HG03066 (cell line): Measurements from ENCODE around the gene NLGN1.
"Not testable (repeated sequence)": the region's sequence is repeated elsewhere in the genome, so short reads cannot be mapped to it uniquely, and the experiment has no call there.

Experiments used
- ATAC-seq: cut with Tn5 transposase; IDR thresholded peaks from one replicate; pipeline ENCODE4 v1.9.1; 2021; ENCODE audit warnings: low read depth; ENCODE audit not compliant: unreplicated experiment

The NLGN1 gene

DNA sequence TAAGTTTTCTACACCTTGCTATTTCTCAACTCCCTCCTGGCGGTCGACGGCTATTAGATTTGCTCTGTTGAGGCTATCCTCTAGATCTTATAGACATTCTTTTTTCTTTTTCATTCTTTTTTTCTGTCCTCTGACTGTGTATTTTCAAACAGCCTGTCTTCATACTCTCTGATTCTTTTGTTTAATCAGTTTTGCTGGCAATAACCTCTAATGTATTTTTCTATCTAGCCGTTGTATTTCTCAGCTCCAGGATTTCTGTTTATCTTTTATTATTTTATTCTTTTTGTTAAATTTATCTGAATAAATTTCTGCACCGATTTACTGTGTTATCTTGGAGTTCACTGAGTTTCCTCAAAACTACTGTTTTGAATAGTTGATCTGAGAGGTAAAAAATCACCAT, 31.5 kb downstream of the NLGN1 start:
- ATAC-seq, result no peak

DNA sequence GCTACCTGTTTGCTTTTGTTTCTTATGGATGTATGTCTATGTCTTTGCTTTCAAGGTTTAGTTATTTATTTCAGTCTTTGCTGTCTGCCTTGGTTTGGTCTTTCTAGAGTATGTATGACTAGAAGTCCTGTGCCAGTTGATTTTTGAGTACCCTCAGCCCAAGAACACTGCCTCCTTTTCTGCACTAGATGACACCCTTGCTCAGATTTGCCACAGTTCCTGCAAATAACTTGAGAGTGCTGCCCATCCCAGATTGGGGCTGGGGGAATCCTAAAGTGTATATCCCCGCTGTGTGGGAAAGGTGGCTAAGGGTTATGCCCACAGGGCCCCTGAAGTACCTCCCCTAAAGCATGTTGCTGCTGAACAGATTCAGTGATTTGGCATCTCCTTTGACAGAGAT, 32.0 kb downstream of the NLGN1 start:
- no peak for ATAC-seq

DNA sequence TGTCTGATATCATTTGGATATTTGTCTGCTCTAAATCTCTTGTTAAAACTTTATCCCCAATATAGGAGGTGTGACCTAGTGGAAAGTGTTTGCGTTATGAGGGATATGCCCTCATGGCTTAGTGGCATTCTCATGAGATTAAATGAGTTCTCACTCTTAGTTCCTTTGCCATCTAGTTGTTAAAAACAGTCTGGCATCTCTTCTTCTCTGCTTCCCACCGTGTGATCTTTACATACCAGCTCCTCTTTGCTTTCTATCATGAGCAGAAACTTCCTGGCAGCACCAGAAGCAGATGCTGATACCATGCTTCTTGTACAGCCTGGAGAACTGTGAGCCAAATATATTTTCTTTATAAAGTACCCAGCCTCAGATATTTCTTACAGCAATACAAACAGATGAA, 33.0 kb downstream of the NLGN1 start:
- ATAC-seq, result no peak

DNA sequence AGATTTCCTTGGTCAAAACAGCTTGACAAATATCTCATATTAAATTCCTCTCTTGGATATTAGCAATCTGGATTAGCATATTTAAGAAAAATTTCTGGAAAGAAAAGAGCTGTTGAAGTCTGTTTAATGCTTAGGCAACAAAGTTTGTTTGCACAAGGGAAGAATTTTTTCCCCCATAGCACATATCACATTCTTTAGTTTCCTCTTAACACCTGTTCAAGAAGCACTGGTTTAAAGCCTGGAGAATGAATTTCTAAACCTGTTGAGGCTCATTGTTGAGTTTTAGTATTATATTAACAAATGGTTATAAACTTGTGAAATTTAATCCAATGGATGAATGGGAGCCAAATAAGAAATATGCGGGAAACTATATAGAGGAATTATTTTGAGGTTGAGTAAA, 41.5 kb downstream of the NLGN1 start:
- no peak for ATAC-seq

DNA sequence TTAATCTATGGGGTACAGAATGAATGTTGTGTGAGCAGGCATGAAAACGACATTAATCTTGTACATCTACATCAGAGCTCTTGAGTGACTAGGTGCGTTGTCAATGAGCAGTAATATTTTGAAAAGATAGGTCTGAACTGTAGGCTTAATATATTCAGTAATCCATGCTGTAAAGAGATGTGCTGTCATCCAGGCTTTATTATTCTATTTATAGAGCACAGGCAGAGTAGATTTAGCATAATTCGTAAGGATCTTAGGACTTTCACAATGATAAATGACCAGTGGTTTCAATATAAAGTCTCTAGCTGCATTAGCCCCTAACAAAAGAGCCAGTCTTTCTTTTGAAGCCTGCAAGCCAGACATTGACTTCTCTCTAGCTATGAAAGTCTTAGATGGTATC, 43.0 kb downstream of the NLGN1 start:
- no peak for ATAC-seq

DNA sequence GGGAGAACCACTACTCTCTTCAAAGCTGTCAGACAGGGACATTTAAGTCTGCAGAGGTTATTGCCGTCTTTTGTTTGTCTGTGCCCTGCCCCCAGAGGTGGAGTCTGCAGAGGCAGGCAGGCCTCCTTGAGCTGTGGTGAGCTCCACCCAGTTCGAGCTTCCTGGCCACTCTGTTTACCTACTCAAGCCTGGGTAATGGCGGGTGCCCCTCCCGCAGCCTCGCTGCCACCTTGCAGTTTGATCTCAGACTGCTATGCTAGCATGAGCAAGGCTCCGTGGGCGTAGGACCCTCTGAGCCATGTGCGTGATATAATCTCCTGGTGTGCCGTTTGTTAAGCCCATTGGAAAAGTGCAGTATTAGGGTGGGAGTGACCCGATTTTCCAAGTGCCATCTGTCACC, 54.0 kb downstream of the NLGN1 start:
- not testable (repeated sequence) for ATAC-seq

DNA sequence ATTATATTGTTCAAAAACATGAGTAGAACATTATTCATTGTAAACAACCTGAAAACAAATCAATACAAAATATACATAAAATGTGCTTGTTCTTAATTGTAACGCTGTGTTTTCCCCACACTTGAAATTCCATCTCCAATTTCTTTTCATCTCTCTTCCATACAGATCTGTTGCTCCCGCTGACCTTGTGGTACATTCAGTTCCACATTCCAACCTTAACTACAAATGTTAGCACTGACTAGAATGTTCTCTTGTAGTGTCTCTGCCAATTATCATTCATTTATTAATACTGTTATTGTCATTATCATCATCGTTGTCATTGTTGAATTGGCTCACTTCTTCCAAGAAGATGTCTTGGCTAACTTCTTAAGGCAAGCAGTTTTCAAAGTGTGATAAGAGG, 65.7 kb downstream of the NLGN1 start:
- ATAC-seq, result no peak

DNA sequence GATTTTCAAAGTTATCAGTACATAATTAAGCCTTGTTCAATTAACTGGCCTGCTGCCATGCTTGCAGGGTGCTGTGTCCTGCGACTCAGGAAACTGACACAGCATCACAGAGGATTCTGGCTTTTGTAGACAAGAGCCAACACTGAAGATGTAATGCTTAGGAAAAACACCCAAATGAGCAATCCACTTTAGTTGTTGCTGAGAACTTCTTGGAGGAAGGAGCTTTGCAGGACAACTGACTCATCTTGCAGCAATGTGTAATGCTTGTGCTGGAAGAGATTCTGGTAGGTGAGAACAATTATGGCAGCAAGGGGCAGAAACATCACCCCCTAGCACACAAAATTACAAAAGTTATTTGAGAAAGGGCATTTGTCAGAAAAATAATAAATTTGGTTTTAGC, 67.6 kb downstream of the NLGN1 start:
- ATAC-seq, result no peak

DNA sequence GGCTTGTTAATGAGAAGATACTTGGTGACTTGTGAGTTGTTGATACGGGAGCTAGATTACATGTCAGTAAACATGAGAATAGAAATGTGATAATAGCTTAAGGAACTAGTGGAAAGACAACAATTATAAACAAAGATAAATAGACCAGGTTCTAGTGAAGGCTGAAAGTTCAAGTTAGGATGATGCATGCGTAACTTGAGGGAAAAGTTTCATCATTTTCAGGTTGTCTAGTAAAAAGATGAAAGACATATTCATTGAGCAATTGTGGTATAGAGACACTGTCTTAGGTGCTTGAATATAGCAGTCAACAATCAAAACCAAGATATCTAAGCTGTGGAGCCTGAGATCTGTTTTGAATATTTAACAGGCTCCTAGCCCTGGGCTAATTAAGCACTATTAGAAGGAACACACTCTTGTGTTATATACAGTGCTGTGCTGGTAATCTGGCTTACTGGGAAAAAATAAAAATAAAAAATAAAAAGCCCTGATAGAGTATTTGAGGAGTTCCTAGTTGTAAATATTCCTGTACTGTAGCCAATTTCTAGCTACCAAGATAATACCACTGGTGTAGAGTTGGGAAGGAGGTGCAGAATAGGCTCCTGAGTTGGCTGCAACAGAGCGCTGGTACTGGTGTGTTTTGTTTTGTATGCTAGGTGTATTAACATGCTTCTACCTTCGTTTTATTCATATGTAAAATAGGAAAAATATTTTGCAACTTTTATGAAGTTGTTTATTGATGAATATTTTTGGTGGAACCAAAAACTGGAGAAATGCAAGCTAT, 68.5 kb downstream of the NLGN1 start:
- ATAC-seq, result no peak

DNA sequence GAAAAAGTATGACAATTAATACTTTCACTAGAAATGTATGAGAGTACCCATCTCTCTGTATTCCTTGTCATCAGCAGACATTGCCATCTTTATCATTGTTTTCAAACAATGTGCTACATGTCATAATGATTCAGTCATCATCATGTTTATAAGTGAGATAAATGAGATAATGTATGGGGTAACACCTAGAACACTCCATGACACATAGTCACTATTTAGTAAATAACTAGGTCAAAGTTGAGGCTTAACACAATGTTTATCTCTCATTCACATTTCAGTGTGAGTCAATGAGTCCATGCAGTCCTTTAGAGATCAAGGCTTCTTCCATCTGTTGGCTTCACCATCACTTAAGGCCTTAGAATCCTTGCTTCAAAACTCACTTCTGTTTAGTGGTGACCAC, 70.0 kb downstream of the NLGN1 start:
- ATAC-seq, result no peak

DNA sequence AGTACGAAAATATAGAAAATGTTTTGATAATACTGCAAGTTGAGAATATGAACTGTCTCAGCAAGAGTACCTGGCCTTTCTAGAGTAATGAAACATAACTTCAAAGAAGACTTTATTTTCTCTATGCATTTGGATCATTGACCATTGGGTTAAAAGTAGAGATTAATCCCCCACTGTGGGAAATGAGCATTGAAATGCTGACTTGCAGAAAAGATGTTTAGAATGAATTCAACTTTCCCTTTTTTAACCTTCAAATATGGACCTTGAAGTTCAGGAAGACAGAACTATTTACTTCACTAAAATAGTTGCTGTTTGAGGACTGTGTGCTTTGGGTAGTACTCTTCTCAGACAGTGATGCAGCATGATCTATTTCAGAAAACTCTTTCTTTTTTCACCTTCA, 75.7 kb downstream of the NLGN1 start:
- ATAC-seq, result no peak

DNA sequence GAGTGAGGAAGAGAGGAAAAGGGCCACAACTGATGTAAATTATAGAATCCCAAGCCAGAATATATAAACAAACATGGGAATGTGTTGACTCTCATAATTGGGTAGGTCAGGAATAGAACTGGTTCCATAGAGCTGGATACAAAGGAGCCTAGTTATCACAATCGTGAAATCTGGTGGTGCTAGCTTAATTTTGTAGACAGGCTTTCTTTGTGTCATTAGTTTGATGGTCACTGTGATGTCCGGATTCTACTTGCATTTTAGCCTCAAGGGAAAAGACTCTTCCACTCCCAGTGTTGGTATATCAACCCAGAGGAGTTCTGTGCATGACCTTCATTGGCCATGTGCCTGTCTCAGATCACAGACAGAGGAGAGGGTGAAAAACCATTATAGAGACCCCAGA, 81.8 kb downstream of the NLGN1 start:
- ATAC-seq, result no peak

DNA sequence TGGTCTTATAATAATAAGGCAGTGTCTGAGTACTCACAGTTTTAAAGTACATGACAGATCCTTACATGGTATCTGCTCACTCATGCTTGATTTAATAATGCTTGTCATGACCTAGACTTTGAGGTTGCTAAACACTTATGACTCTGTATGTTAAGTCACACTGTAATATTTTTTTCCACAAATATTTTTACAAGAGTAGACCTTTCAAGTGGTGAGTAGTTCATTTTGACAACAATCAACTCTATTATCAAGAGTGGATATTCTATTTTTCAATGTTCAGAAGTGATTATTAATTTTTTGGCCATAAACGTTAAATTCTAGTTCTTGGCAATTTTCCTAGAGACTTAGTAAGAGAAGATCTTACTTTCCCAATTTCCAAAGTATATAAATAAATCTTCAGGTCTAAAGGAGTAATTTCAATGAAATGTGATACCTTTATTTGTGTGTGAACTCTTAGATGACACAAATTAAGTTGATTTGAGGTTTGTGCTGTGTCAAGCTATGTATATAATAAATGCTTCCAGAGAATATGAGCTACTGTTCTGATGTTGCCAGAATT, 104.5 kb downstream of the NLGN1 start:
- ATAC-seq, result no peak

DNA sequence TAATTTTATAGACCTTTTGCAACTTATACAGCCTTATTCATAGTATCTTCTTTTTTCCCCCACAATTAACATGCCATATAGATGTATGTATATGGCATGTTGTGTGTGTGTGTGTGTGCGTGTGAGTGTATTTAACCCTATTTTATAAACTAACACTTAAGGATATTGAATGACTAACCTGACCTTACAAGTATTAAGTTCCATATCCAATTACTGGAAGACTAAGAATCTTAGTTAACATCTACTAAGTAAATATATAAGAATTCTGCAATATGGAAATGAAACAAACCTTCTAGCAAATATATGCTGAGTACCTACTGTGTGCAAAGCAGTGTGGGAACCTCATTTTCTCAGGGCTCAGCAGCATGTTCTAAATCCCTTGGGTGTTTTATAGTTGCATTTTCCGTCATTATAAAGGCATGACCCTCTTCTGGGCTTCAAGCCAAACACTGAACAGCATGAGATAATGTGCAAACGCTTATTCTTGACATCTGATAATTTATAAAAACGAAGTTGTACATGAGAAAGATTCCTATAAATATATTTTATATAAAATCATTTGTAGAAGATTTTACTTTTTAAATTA, 105.5 kb downstream of the NLGN1 start:
- no peak for ATAC-seq

DNA sequence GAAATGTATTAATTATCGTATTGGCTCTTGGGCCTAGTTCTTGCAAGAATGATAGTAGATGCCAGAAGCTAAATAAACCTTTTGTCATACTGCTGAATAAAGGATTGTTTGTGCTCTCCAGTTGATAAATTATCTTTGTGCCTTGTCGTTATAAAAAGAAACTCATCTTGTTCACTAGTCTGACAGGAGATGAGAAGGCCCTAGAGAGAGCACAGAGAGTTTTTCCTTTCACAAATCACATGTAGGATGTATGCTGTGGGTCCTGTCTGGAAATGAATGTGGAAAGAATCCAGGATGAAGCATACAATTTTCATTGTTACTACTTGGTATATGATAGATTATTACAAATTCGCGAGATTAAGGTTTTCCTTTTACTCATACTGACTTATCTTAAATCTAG, 113.0 kb downstream of the NLGN1 start:
- no peak for ATAC-seq

DNA sequence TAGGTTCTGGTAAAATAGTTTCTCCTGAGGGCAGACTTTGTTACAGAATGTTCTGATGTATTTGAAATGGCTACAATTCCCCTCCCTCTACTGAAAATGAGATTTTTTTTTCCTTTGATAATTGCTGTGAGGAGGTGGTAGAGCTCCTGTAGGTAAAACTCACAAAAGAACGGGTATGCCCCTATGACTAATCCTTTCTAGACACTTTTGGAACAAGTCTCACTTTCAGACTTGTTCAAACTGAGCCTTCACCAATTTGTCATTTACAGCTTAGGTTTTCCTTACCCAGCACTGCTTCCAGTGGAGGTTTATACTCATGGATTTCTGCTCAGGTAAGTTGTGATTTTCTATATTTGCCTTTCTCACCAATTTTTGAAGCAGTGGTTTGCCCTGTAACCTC, 115.6 kb downstream of the NLGN1 start:
- ATAC-seq, result no peak

DNA sequence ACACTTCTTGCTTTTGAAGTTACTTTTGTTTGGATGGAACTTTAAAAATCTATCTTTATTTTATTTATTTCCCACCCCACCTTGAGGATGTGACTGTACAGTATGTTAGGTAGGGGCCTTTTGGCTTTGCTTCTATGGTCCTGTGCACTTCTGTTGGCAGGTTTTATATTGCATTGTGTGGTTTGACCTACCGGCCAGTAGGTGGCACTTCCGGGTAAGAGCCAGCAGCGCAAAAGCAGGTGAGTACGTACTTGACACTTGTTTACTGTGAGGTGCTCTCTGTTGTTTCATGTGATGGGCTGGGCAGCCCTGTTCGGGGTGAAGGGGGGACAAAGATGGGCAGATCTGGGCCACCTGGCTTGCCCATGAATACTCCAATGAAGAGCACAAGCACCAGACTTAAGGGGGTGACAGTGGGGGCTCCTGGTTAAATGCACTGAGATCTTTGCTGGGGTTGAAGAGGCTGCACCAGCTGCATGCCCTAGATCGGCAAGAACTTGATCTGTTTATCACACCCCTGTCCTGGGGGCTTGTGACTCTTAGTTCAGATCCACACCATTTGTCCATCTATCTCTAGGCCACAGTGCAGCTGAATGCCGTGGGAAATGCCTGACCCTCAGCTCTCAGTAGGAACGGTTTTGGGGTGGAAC, 131.6 kb downstream of the NLGN1 start:
- peak; percentile 79 for ATAC-seq

DNA sequence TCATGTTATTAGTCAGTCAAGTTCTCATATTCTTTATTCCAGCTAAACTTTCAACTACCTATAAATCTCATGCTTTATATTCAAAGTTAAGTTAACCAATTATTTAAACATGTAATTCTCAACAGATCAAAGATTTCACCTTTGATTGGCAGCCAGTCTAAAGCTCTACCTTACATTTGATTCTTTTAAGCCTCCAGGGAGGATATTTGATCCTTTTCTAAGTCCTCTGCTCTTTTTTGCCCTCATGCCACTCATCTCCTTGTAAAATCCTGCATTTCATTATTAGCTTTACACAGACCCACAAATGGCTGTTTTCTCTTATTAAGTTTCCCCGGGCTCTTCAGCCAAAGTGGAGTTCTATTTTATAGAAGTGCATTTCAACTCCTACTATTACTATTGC, 134.1 kb downstream of the NLGN1 start:
- ATAC-seq, result no peak

DNA sequence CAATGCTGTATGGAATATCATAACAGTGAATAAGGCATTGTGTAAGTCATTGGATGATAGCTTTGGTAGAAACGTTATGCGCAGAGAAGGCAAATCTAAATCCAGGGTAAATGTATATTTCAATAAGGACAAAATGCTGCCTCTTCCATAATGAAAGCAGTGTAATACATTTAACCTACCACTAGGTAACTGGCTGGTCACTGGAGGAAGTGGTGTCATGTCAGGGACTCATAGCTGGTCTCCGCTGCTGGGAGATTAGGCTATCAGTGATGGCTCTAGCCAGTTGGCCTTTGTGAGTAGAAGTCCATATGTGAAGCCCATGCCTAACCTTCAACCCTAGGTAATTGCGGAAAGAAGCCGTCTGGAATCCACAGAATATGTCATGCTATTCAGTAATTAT, 140.9 kb downstream of the NLGN1 start:
- ATAC-seq, result no peak

DNA sequence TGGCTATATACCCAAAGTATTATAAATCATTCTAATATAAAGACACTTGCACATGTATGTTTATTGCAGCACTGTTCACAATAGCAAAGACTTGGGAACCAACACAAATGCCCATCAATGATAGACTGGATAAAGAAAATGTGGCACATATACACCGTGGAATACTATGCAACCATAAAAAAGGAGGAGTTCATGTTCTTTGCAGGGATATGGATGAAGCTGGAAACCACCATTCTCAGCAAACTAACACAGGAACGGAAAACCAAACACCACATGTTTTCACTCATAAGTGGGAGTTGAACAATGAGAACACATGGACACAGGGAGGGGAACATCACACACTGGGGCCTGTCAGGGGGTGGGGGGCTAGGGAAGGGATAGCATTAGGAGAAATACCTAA, 148.0 kb downstream of the NLGN1 start:
- not testable (repeated sequence) for ATAC-seq

DNA sequence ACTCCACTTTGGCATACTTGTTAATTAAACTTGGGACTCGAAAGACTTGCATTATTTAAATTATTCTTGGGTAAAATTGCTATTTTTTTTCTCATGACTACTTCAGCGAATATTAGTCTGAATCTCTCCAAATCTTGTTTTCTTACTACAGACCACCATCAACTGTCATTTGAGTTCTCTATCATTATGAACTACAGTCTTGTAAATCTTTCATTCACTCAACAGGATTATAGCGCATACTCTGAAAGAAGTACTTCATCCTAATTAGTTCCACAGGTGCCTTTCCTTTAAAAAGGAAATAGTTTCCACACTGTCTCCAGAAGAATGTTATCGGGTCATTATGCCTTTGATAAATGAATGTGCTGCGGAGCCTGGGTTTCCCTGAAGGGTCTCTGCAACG, 149.5 kb downstream of the NLGN1 start:
- ATAC-seq, result no peak

DNA sequence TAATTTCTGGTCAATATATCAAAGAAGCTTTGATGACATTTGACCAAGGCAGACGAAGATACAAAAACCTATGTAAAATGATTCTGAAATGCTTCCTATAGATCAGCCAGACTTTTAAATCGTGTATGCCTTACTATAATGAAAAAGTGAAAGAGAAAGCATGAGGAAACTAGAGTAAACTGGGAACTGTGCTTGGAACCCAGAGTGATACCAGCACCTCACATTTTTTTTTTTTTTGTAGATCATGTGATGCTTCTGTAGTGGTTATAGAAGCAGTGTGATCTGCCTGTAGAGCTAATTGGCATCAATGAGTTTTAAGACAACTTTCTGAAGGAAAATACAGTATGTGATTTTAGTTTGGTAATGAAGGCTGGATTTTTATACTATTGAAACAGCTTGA, 150.7 kb downstream of the NLGN1 start:
- ATAC-seq, result no peak
